ENCODE results near the gene HUS1. TPM values are rescaled to one million over a fixed set of nuclear protein-coding genes. Genes with fewer than 3 reads are reported as not detected.

Gene HUS1
- total RNA-seq, 1 donor from 2014 or later = 30.4 TPM

- intact Hi-C loops (cut with DNase I) = no loop called here
- Histone ChIP-seq H3K4me1 (no peaks in the 10 kb centered on the region), H3K4me3 (no peak overlapping the region), H3K27me3 (no peaks in the 10 kb centered on the region), H3K9me3 (no peaks in the 10 kb centered on the region), H3K36me3 (no peaks in the 10 kb centered on the region), H3K27ac (no peak overlapping the region)
- no peak for DNase-seq (ENCODE audit: low spot score in 2 of 2)
- no peak for TF ChIP-seq CTCF (IDR thresholded peaks at IDR 0.05)
Observed at GRCh38 chr7:48011951-48012350, 32.5 kb upstream of the HUS1 start.

GRCh38 chr7:48011323-48011722 lies 31.9 kb upstream of the HUS1 start:
- no peak for DNase-seq (ENCODE audit: low spot score in 2 of 2)
- intact Hi-C loops (cut with DNase I) = no loop called here
- Histone ChIP-seq H3K4me1 (no peaks in the 10 kb centered on the region), H3K36me3 (no peaks in the 10 kb centered on the region), H3K27ac (no peak overlapping the region), H3K4me3 (no peak overlapping the region), H3K9me3 (no peaks in the 10 kb centered on the region), H3K27me3 (no peaks in the 10 kb centered on the region)
- TF ChIP-seq CTCF (IDR thresholded peaks at IDR 0.05) = no peak

GRCh38 chr7:48009954-48010353 lies 30.5 kb upstream of the HUS1 start:
- intact Hi-C loops (cut with DNase I) = no loop called here
- H3K9me3 ChIP-seq = no peaks in the 10 kb centered on the region

GRCh38 chr7:48009257-48009656 lies 29.8 kb upstream of the HUS1 start:
- H3K9me3 ChIP-seq = no peaks in the 10 kb centered on the region
- no peak for TF ChIP-seq CTCF (IDR thresholded peaks at IDR 0.05)
- H3K27ac ChIP-seq = no peak overlapping the region
- H3K4me1 ChIP-seq = no peaks in the 10 kb centered on the region
- no peak overlapping the region for H3K4me3 ChIP-seq
- intact Hi-C loops (cut with DNase I) = no loop called here
- no peaks in the 10 kb centered on the region for H3K27me3 ChIP-seq
- no peak for DNase-seq (ENCODE audit: low spot score in 2 of 2)
- H3K36me3 ChIP-seq = no peaks in the 10 kb centered on the region

More at GRCh38 chr7:48009954-48010353, 30.5 kb upstream of the HUS1 start:
- Histone ChIP-seq H3K27me3 (no peaks in the 10 kb centered on the region), H3K27ac (no peak overlapping the region), H3K36me3 (no peaks in the 10 kb centered on the region), H3K4me1 (no peaks in the 10 kb centered on the region), H3K4me3 (no peak overlapping the region)
- no peak for DNase-seq (ENCODE audit: low spot score in 2 of 2)
- no peak for TF ChIP-seq CTCF (IDR thresholded peaks at IDR 0.05)

- H3K27me3 ChIP-seq = no peaks in the 10 kb centered on the region
- H3K9me3 ChIP-seq = no peaks in the 10 kb centered on the region
- H3K4me3 ChIP-seq = no peak overlapping the region
- no peak for TF ChIP-seq CTCF (IDR thresholded peaks at IDR 0.05)
- H3K27ac ChIP-seq = no peak overlapping the region
- no peak for DNase-seq (ENCODE audit: low spot score in 2 of 2)
- H3K4me1 ChIP-seq = no peaks in the 10 kb centered on the region
- no peaks in the 10 kb centered on the region for H3K36me3 ChIP-seq
- intact Hi-C loops (cut with DNase I) = no loop called here
Observed at GRCh38 chr7:48006866-48007265, 27.5 kb upstream of the HUS1 start.

GRCh38 chr7:48004638-48005037 lies 25.2 kb upstream of the HUS1 start:
- H3K9me3 ChIP-seq = no peaks in the 10 kb centered on the region
- no peaks in the 10 kb centered on the region for H3K36me3 ChIP-seq
- H3K4me1 ChIP-seq = no peaks in the 10 kb centered on the region
- H3K27ac ChIP-seq = no peak overlapping the region
- H3K4me3 ChIP-seq = no peak overlapping the region
- intact Hi-C loops (cut with DNase I) = no loop called here
- no peaks in the 10 kb centered on the region for H3K27me3 ChIP-seq
- DNase-seq (ENCODE audit: low spot score in 2 of 2) = no peak
- TF ChIP-seq CTCF (IDR thresholded peaks at IDR 0.05) = no peak
